HG03558 (cell line): ENCODE measurements around the gene TMEM220.

Experiments
- ATAC-seq: cut with Tn5 transposase; IDR thresholded peaks from one replicate; pipeline ENCODE4 v1.9.1; 2021; ENCODE audit warnings: moderate number of reproducible peaks; ENCODE audit not compliant: unreplicated experiment; ENCODE audit errors: extremely low read depth

TMEM220 gene

GRCh38 chr17:10729334-10730193 lies at the start of gene TMEM220:
TSS of gene TMEM220 (minus strand) at chr17:10730023. CDS start at chr17:10729851, 172 bp downstream.
- no peak for ATAC-seq

- no peak for ATAC-seq
Measured at GRCh38 chr17:10779609-10780008, 49.8 kb upstream of the TMEM220 start.

GRCh38 chr17:10777890-10778289 lies 48.1 kb upstream of the TMEM220 start:
- ATAC-seq = no peak

- no peak for ATAC-seq
Measured at GRCh38 chr17:10777131-10777807, 47.4 kb upstream of the TMEM220 start.

- no peak for ATAC-seq
Measured at GRCh38 chr17:10776381-10776780, 46.6 kb upstream of the TMEM220 start.

- no peak for ATAC-seq
Measured at GRCh38 chr17:10775740-10776356, 46.0 kb upstream of the TMEM220 start.

GRCh38 chr17:10775058-10775457 lies 45.2 kb upstream of the TMEM220 start:
- ATAC-seq = no peak

GRCh38 chr17:10773391-10773790 lies 43.6 kb upstream of the TMEM220 start:
- no peak for ATAC-seq

- ATAC-seq = no peak
Measured at GRCh38 chr17:10772425-10773380, 42.9 kb upstream of the TMEM220 start.

- ATAC-seq = no peak
Measured at GRCh38 chr17:10771148-10771547, 41.3 kb upstream of the TMEM220 start.

- no peak for ATAC-seq
Measured at GRCh38 chr17:10769840-10770239, 40.0 kb upstream of the TMEM220 start.

- ATAC-seq = no peak
Measured at GRCh38 chr17:10768750-10769251, 39.0 kb upstream of the TMEM220 start.

- ATAC-seq = no peak
Measured at GRCh38 chr17:10767232-10767631, 37.4 kb upstream of the TMEM220 start.

- no peak for ATAC-seq
Measured at GRCh38 chr17:10762037-10762436, 32.2 kb upstream of the TMEM220 start.

- no peak for ATAC-seq
Measured at GRCh38 chr17:10761281-10761680, 31.5 kb upstream of the TMEM220 start.

GRCh38 chr17:10758062-10758461 lies 28.2 kb upstream of the TMEM220 start:
- ATAC-seq = no peak

- ATAC-seq = no peak
Measured at GRCh38 chr17:10757647-10758046, 27.8 kb upstream of the TMEM220 start.

GRCh38 chr17:10757067-10757466 lies 27.2 kb upstream of the TMEM220 start:
- no peak for ATAC-seq

GRCh38 chr17:10756619-10757018 lies 26.8 kb upstream of the TMEM220 start:
- no peak for ATAC-seq

- no peak for ATAC-seq
Measured at GRCh38 chr17:10756185-10756584, 26.4 kb upstream of the TMEM220 start.
